CD4-positive, alpha-beta memory T cell (primary cell): ENCODE data around the gene RDH11. TPM values are rescaled to one million over a fixed set of nuclear protein-coding genes. Genes with fewer than 3 reads are reported as not detected.
A peak's percentile ranks its signal among the peaks of the same experiment; 100 is the strongest.

ENCODE experiments used
- CTCF ChIA-PET: fragments of 350-600 bp; sonication (Branson Sonifier 250); formaldehyde crosslinking; loops from one replicate; lab custom pipeline; 2021; ENCODE audit warnings: inconsistent platforms; ENCODE audit not compliant: partially characterized antibody; lab: Charles Lee
- POLR2A ChIA-PET: fragments of 350-600 bp; sonication (Branson Sonifier 250); formaldehyde crosslinking; loops from one replicate; lab custom pipeline; 2021; ENCODE audit not compliant: partially characterized antibody; lab: Charles Lee
- DNase-seq, 5 donors: peaks; one replicate each; pipeline versions ENCODE4 v3.0.0 to v3.0.0-alpha.2; 2020 to 2022; ENCODE audit warnings: mixed read lengths in 1 of 5
- H3K27ac ChIP-seq: one replicate; pipeline ENCODE4 v1.7.0; 2013; ENCODE audit warnings: low read depth, low read length
- H3K27me3 ChIP-seq: 2 replicates; pipeline ENCODE4 v1.7.0; 2013; ENCODE audit warnings: mild to moderate bottlenecking, low read length, moderate library complexity; ENCODE audit not compliant: insufficient read depth
- H3K36me3 ChIP-seq: 2 replicates; pipeline ENCODE4 v1.7.0; 2013; ENCODE audit warnings: mild to moderate bottlenecking, low read length, moderate library complexity; ENCODE audit not compliant: insufficient read depth
- H3K4me1 ChIP-seq: 2 replicates; pipeline ENCODE4 v1.7.0; 2013; ENCODE audit warnings: mild to moderate bottlenecking, low read length, moderate library complexity; ENCODE audit not compliant: insufficient read depth
- H3K4me3 ChIP-seq, 2 donors: one replicate each; pipeline ENCODE4 v1.7.0; 2013; ENCODE audit warnings: low read length in 2 of 2, mild to moderate bottlenecking in 1 of 2
- H3K9me3 ChIP-seq, 2 donors: one replicate each; pipeline ENCODE4 v1.7.0; 2013; ENCODE audit warnings: low read length in 2 of 2, control low read depth in 1 of 2; ENCODE audit not compliant: control insufficient read depth in 1 of 2
- H3K27ac Mint-ChIP-seq, 7 donors: one replicate each; pipeline ENCODE4 v1.8.0; 2020 to 2021; ENCODE audit warnings: mixed read lengths in 7 of 7, mild to moderate bottlenecking in 6 of 7, inconsistent platforms in 3 of 7, moderate library complexity in 3 of 7
- H3K27me3 Mint-ChIP-seq, 2 donors: one replicate each; pipeline ENCODE4 v1.8.0; 2020 to 2021; ENCODE audit warnings: mixed read lengths in 2 of 2
- H3K36me3 Mint-ChIP-seq, 2 donors: one replicate each; pipeline ENCODE4 v1.8.0; 2020 to 2021; ENCODE audit warnings: mixed read lengths in 2 of 2, inconsistent platforms in 1 of 2, mild to moderate bottlenecking in 1 of 2
- H3K4me1 Mint-ChIP-seq, 4 donors: one replicate each; pipeline ENCODE4 v1.8.0; 2020 to 2021; ENCODE audit warnings: mixed read lengths in 4 of 4, mild to moderate bottlenecking in 1 of 4
- H3K4me3 Mint-ChIP-seq, 8 donors: one replicate each; pipeline ENCODE4 v1.8.0; 2020 to 2021; ENCODE audit warnings: mixed read lengths in 8 of 8, mild to moderate bottlenecking in 7 of 8, moderate library complexity in 6 of 8, inconsistent platforms in 3 of 8
- H3K9me3 Mint-ChIP-seq, 8 donors: one replicate each; pipeline ENCODE4 v1.8.0; 2020 to 2021; ENCODE audit warnings: mixed read lengths in 8 of 8, mild to moderate bottlenecking in 5 of 8, inconsistent platforms in 3 of 8, moderate library complexity in 1 of 8
- intact Hi-C: fragments of 100-400 bp; cut with micrococcal nuclease; formaldehyde crosslinking; loops from one replicate; pipeline ENCODE4 v1.15.1; 2023
- polyA plus RNA-seq, 2 donors: library from polyadenylated mRNA; unstranded; fragments of 300-500 nt; fragmentation: Illumina TruSeq; gene quantifications; one replicate each; pipeline ENCODE4 v1.2.3, GENCODE V29; 2021
- total RNA-seq, 2 experiments: library from RNA; stranded (reverse); gene quantifications; one replicate each; pipeline ENCODE4 v1.2.3, GENCODE V29; 2021

RDH11 gene
- total and polyA plus RNA-seq, 4 experiments from 2014 or later: 45.2 to 95.3 (median 59.4) TPM

DNA sequence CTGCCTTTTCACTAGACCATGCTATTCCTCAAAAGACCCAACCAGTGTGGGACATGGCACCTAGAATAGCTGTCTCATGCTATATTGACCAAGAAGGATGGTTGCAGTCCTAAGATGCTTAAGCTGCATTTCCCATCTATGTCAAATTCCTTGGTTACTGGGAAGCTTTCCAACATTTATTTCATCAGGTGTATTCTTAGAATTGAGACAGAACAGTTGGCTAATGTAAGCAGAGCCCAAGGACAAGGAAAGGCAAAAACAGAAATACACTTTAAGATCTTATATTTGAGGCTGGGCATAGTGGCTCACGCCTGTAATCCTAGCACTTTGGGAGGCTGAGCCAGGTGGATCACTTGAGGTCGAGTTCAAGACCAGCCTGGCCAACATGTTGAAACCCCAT is 51.1 kb downstream of the RDH11 start:
- Mint-ChIP-seq H3K27ac (peak overlapping the region in 1 of 7 donors; percentile 76), H3K4me3 (no peak overlapping the region), H3K36me3 (peaks cover 21 to 38% of the 10 kb centered on the region in 2 donors), H3K9me3 (no peaks in the 10 kb centered on the region), H3K27me3 (no peaks in the 10 kb centered on the region), H3K4me1 (peaks cover 0 to 4% (median 1%) of the 10 kb centered on the region in 4 donors)
- no peaks in the 10 kb centered on the region for H3K4me1 ChIP-seq
- POLR2A ChIA-PET: no interaction called here
- CTCF ChIA-PET: interaction anchor here (1.3 to 3.3 kb wide), 2 partner anchors 55 to 60 kb away, joined by 3 to 10 read pairs; no protein-coding TSS in a partner anchor
- peaks cover 6% of the 10 kb centered on the region for H3K36me3 ChIP-seq
- H3K9me3 ChIP-seq: no peaks in the 10 kb centered on the region
- no peak for DNase-seq
- intact Hi-C loops: no loop called here
- H3K27ac ChIP-seq: no peak overlapping the region
- H3K4me3 ChIP-seq: no peak overlapping the region
- H3K27me3 ChIP-seq: no peaks in the 10 kb centered on the region

DNA sequence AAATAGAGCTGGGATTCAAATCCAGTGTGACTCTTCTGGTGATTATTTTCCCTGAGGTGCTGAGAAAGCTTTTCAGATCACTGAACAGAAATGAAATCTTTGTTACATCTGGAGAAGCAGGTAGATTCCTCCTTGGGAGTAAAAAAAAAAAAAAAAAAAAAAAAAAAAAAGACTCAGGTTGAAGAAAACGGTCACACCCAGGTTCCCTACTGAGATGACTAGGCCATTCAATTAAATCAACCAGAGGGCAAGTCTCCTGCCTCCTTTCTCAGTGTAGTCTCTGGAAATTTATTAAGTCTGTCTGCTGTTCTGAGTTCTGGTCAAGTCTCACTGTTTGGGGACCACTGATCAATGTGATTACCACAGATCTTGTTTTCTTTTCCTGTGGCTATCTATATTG is 51.9 kb downstream of the RDH11 start:
- CTCF ChIA-PET: interaction anchor here (0.6 to 3.3 kb wide), 3 partner anchors 55 to 264 kb away, joined by 3 to 10 read pairs (median 3); no protein-coding TSS in a partner anchor
- Mint-ChIP-seq H3K27ac (peak overlapping the region in 4 of 7 donors; percentile 1 to 83 (median 79)), H3K4me1 (peaks cover 0 to 4% (median 1%) of the 10 kb centered on the region in 4 donors), H3K27me3 (no peaks in the 10 kb centered on the region), H3K9me3 (no peaks in the 10 kb centered on the region), H3K36me3 (peaks cover 18 to 32% of the 10 kb centered on the region in 2 donors), H3K4me3 (no peak overlapping the region)
- Histone ChIP-seq H3K36me3 (no peaks in the 10 kb centered on the region), H3K4me3 (no peak overlapping the region), H3K27me3 (no peaks in the 10 kb centered on the region), H3K4me1 (no peaks in the 10 kb centered on the region), H3K9me3 (no peaks in the 10 kb centered on the region), H3K27ac (no peak overlapping the region)
- DNase-seq: no peak
- POLR2A ChIA-PET: no interaction called here
- intact Hi-C loops: no loop called here

DNA sequence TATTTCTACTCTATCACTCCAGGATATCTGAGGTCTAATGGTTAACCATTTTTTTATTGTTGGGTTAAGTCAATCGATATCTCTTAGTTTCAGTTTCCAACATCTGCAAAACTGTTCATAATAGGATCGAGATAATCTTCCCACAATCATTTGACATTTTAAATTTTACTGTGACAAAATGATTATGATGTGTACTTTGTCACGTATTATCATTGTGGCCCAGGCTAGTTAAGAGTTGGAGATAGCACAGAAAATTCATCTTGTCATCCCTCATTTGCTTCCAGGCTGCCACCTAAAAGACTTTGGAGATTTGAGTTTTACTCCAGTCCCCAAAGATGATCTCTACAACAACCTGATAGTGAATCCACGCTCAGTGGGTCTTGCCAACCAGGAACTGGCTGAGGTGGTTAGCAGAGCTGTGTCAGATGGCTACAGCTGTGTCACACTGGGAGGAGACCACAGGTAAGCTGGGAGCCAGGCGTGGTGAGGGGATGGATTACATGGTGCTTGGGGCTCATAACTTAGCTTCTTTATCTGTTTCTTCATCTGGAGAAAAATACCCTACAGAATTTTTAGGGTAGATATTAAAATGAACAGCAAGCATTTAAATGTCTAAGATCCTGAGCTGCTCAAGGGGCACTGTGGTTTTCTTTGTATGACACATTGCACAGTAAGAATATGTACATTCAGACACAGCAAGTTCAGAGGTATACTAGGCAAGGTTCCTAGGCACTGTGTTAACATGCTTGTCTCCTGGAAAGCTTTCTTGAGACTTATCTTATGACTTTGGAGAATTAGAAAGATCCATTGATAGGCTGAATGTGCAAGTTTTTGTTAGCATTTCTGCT is 53.4 kb downstream of the RDH11 start:
- CTCF ChIA-PET: interaction anchor here (0.7 to 3.3 kb wide), 5 partner anchors 17 to 71 kb away, joined by 3 to 10 read pairs (median 4); no protein-coding TSS in a partner anchor
- peaks cover 18% of the 10 kb centered on the region in 2 donors for H3K36me3 Mint-ChIP-seq
- DNase-seq: no peak
- H3K4me1 Mint-ChIP-seq: peaks cover 0 to 4% (median 1%) of the 10 kb centered on the region in 4 donors
- intact Hi-C loops: no loop called here
- POLR2A ChIA-PET: interaction anchor here (1.0 kb wide), 1 partner anchor 33 kb away, joined by 3 read pairs; no protein-coding TSS in a partner anchor
- H3K4me1 ChIP-seq: no peaks in the 10 kb centered on the region
- no peaks in the 10 kb centered on the region for H3K9me3 ChIP-seq
- no peaks in the 10 kb centered on the region for H3K27me3 Mint-ChIP-seq
- no peaks in the 10 kb centered on the region for H3K27me3 ChIP-seq
- H3K9me3 Mint-ChIP-seq: no peaks in the 10 kb centered on the region
- no peak overlapping the region for H3K27ac ChIP-seq
- no peak overlapping the region for H3K4me3 Mint-ChIP-seq
- peak overlapping the region in 1 of 7 donors; percentile 42 for H3K27ac Mint-ChIP-seq
- H3K4me3 ChIP-seq: no peak overlapping the region
- H3K36me3 ChIP-seq: no peaks in the 10 kb centered on the region

DNA sequence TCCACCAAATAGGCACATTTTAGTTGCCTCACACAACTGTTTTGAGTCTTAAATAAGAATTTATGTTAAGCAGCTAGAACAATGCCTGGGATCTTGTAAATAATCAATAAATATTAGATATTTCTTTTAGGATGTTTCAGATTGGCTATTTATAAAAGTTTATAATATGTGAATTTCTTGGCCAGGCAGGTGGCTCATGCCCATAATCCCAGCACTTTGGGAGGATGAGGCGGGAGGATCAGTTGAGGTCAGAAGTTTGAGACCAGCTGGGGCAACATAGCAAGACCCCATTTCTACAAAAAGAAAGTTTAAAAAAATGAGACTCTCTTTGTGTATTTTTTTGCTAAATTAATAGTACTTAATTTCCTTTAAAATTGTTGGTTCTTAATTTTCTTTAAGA is 54.1 kb downstream of the RDH11 start:
- H3K36me3 Mint-ChIP-seq: peaks cover 12 to 14% of the 10 kb centered on the region in 2 donors
- Histone ChIP-seq H3K4me3 (no peak overlapping the region), H3K36me3 (no peaks in the 10 kb centered on the region), H3K27me3 (no peaks in the 10 kb centered on the region), H3K4me1 (no peaks in the 10 kb centered on the region), H3K9me3 (no peaks in the 10 kb centered on the region), H3K27ac (no peak overlapping the region)
- H3K4me1 Mint-ChIP-seq: peaks cover 0 to 4% (median 1%) of the 10 kb centered on the region in 4 donors
- H3K4me3 Mint-ChIP-seq: no peak overlapping the region
- ChIA-PET POLR2A (no interaction called here), CTCF (interaction anchor here (1.0 kb wide), 1 partner anchor 70 kb away, joined by 4 read pairs; no protein-coding TSS in a partner anchor)
- intact Hi-C loops: no loop called here
- peak overlapping the region in 1 of 7 donors; percentile 42 for H3K27ac Mint-ChIP-seq
- H3K9me3 Mint-ChIP-seq: no peaks in the 10 kb centered on the region
- H3K27me3 Mint-ChIP-seq: no peaks in the 10 kb centered on the region
- no peak for DNase-seq

DNA sequence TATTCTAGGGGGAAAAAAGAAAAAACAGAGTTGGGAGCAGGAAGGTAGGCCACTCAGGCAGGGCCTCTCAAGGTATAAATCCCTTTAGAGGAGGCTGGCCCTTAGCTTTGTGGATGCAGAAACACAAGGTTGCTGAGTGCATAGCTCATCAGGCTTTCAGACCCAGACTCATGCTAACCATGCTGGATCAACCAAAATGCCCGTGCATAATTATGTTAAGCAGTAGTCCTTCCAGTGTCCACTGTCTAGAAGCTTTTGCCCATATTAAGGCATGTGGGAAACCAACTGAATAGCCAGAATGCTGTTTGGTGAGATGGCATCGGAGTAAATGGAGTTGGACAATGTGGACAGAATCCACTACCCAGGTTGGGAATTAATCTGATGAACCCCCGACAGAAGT is 56.9 kb downstream of the RDH11 start:
- H3K4me3 Mint-ChIP-seq: no peak overlapping the region
- Histone ChIP-seq H3K4me1 (no peaks in the 10 kb centered on the region), H3K27ac (no peak overlapping the region), H3K4me3 (no peak overlapping the region), H3K36me3 (no peaks in the 10 kb centered on the region), H3K9me3 (no peaks in the 10 kb centered on the region), H3K27me3 (no peaks in the 10 kb centered on the region)
- H3K27me3 Mint-ChIP-seq: no peaks in the 10 kb centered on the region
- H3K27ac Mint-ChIP-seq: no peak overlapping the region
- no peak for DNase-seq
- ChIA-PET CTCF (interaction anchor here (1.1 kb wide), 1 partner anchor 20 kb away, joined by 3 read pairs; no protein-coding TSS in a partner anchor), POLR2A (no interaction called here)
- no peaks in the 10 kb centered on the region for H3K36me3 Mint-ChIP-seq
- H3K4me1 Mint-ChIP-seq: peaks cover 0 to 4% (median 1%) of the 10 kb centered on the region in 4 donors
- H3K9me3 Mint-ChIP-seq: no peaks in the 10 kb centered on the region
- intact Hi-C loops: no loop called here

DNA sequence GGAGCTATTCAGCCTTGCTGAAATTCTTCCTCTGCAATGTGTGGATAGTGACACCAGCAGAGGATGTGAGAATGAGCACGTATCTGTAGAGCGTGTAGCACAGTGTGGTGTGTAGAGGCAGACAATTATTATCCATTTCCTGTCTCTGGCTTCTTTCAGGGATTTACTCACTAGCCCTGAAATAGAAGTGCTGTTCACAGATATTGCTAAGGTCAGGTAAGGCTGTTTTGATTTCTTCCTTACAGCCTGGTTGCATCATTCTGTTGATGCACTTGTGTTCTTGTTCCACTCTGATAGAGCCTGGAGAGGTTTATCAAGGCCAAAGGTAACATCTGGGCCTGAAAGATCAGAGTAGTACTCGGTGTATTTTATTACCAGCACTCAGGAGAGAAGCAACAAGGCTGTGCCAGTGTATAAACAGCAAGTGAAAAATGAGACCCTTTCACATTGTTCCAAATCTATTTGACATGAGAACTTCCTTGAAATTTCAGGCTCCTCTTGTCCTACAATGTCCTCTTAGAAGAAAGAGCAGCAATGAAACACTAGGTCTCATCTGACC is 59.1 kb downstream of the RDH11 start:
- Mint-ChIP-seq H3K4me3 (no peak overlapping the region), H3K27ac (no peak overlapping the region), H3K36me3 (no peaks in the 10 kb centered on the region), H3K4me1 (no peaks in the 10 kb centered on the region), H3K9me3 (no peaks in the 10 kb centered on the region), H3K27me3 (peaks cover 0 to 1% of the 10 kb centered on the region in 2 donors)
- intact Hi-C loops: no loop called here
- Histone ChIP-seq H3K36me3 (no peaks in the 10 kb centered on the region), H3K9me3 (no peaks in the 10 kb centered on the region), H3K27ac (no peak overlapping the region), H3K4me1 (no peaks in the 10 kb centered on the region), H3K27me3 (no peaks in the 10 kb centered on the region), H3K4me3 (no peak overlapping the region)
- ChIA-PET CTCF (interaction anchor here (1.7 kb wide), 1 partner anchor 68 kb away, joined by 4 read pairs; no protein-coding TSS in a partner anchor), POLR2A (no interaction called here)
- no peak for DNase-seq
